GM12865 (cell line): ENCODE data around the gene ICAM4.

Source experiments
- DNase-seq: peaks from one replicate; pipeline ENCODE4 v3.0.0; 2010; ENCODE audit warnings: low read depth
- H3K4me3 ChIP-seq: 2 replicates; pipeline ENCODE4 v1.5.1; 2011; ENCODE audit warnings: mild to moderate bottlenecking, low read depth, low read length, control low read depth
- TF ChIP-seq, protein P1 (sequence below): IDR thresholded peaks from 2 replicates; pipeline ENCODE4 v1.5.1; 2011; ENCODE audit warnings: low read length, control low read depth, low read depth, inconsistent platforms; ENCODE audit not compliant: insufficient read depth; ENCODE audit errors: missing control alignments

ICAM4 gene

DNA sequence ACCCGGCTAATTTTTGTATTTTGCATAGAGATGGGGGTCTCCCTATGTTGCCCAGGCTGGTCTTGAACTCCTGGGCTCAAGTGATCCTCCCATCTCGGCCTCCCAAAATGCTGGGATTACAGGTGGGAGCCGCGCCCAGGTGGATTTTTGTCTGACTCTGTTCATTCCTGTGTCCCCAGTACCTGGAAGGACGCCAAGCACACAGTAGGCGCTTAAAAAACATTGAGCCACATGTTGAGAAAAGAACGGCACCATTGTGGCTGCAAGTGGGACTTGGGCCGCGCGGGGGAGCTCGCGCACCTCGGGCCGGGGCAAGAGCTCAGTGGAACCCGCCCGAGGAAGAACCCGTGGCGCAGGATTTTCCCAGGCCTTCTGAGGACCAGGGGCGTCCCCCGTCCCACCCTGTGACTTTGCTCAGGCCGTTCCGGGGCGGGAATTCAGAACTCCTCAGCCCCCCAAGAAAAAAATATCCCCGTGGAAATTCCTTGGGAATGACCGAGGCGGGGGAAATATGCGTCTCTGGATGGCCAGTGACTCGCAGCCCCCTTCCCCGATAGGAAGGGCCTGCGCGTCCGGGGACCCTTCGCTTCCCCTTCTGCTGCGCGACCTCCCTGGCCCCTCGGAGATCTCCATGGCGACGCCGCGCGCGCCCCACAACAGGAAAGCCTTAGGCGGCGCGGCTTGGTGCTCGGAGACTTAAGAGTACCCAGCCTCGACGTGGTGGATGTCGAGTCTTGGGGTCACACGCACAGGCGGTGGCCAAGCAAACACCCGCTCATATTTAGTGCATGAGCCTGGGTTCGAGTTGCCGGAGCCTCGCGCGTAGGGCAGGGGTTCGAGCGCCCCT, 17.2 kb upstream of the ICAM4 start:
- TF ChIP-seq, protein P1, sequence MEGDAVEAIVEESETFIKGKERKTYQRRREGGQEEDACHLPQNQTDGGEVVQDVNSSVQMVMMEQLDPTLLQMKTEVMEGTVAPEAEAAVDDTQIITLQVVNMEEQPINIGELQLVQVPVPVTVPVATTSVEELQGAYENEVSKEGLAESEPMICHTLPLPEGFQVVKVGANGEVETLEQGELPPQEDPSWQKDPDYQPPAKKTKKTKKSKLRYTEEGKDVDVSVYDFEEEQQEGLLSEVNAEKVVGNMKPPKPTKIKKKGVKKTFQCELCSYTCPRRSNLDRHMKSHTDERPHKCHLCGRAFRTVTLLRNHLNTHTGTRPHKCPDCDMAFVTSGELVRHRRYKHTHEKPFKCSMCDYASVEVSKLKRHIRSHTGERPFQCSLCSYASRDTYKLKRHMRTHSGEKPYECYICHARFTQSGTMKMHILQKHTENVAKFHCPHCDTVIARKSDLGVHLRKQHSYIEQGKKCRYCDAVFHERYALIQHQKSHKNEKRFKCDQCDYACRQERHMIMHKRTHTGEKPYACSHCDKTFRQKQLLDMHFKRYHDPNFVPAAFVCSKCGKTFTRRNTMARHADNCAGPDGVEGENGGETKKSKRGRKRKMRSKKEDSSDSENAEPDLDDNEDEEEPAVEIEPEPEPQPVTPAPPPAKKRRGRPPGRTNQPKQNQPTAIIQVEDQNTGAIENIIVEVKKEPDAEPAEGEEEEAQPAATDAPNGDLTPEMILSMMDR = peak; percentile 92
- peak; percentile 92 for DNase-seq
- peak overlapping the region; percentile 69 for H3K4me3 ChIP-seq

DNA sequence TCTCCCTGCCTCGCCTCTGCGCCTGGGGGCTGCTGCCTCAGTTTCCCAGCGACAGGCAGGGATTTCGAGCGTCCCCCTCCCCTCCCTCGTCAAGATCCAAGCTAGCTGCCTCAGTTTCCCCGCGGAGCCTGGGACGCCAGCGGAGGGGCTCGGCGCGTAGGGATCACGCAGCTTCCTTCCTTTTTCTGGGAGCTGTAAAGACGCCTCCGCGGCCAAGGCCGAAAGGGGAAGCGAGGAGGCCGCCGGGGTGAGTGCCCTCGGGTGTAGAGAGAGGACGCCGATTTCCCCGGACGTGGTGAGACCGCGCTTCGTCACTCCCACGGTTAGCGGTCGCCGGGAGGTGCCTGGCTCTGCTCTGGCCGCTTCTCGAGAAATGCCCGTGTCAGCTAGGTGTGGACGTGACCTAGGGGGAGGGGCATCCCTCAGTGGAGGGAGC, 16.6 kb upstream of the ICAM4 start:
- TF ChIP-seq, protein P1 = no peak
- peak overlapping the region; percentile 69 for H3K4me3 ChIP-seq
- peak; percentile 89 for DNase-seq

DNA sequence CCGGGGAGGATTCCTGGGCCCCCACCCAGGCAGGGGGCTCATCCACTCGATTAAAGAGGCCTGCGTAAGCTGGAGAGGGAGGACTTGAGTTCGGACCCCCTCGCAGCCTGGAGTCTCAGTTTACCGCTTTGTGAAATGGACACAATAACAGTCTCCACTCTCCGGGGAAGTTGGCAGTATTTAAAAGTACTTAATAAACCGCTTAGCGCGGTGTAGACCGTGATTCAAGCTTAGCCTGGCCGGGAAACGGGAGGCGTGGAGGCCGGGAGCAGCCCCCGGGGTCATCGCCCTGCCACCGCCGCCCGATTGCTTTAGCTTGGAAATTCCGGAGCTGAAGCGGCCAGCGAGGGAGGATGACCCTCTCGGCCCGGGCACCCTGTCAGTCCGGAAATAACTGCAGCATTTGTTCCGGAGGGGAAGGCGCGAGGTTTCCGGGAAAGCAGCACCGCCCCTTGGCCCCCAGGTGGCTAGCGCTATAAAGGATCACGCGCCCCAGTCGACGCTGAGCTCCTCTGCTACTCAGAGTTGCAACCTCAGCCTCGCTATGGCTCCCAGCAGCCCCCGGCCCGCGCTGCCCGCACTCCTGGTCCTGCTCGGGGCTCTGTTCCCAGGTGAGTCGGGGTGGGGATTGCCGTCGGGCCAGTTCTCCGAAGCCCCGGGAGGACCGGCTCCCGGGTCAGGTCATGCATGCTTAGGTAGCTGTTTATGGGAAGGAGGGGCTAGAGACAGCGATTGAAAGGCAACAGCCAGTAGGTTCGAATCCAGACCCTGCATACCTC, 15.9 kb upstream of the ICAM4 start, which contains the start of gene ICAM1:
ICAM1 (plus strand) TSS at position 505 of the 779 bp plus-strand sequence; CDS start at position 545, 40 bp downstream.
- TF ChIP-seq, protein P1 = no peak
- peak within 1 kb of the TSS; percentile 69 for H3K4me3 ChIP-seq
- DNase-seq = peak; percentile 95

DNA sequence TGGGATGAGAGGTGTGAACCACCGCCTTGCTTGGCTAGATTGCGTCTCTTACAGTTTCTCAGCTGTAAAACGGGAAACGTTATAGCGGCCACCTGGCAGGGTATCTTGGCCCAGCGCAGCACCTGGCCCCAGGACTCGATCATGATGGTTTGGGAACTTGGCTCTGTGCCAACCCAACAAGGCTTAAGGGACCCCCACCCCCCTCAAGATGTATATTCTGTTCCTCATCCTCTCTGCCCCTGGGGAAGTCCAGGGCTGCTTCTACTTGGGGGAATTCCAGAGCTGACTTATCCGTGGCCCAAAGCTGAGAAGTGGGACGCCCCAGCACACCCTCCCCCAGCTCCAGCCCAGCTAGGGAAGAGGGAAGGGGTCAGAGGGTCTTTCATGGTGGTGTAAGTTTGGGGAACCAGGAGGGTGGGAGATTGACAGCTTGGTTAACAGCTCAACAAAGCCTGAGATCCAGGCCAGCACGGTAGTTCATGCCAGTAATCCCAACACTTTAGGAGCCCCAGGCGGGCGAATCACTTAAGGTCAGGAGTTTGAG, 15.1 kb upstream of the ICAM4 start:
- DNase-seq = peak; percentile 92
- peak overlapping the region; percentile 69 for H3K4me3 ChIP-seq
- TF ChIP-seq, protein P1 = no peak

DNA sequence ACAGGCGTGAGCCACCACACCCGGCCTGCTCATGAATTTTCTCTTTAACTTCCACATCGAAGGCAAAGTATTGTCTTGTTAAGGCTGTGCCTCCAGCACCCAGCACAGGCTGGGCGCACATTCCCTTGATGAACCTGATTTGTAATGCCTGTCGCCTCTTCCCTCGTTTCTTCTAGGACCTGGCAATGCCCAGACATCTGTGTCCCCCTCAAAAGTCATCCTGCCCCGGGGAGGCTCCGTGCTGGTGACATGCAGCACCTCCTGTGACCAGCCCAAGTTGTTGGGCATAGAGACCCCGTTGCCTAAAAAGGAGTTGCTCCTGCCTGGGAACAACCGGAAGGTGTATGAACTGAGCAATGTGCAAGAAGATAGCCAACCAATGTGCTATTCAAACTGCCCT, 12.2 kb upstream of the ICAM4 start:
- peak overlapping the region; percentile 69 for H3K4me3 ChIP-seq
- TF ChIP-seq, protein P1 = no peak
- no peak for DNase-seq

DNA sequence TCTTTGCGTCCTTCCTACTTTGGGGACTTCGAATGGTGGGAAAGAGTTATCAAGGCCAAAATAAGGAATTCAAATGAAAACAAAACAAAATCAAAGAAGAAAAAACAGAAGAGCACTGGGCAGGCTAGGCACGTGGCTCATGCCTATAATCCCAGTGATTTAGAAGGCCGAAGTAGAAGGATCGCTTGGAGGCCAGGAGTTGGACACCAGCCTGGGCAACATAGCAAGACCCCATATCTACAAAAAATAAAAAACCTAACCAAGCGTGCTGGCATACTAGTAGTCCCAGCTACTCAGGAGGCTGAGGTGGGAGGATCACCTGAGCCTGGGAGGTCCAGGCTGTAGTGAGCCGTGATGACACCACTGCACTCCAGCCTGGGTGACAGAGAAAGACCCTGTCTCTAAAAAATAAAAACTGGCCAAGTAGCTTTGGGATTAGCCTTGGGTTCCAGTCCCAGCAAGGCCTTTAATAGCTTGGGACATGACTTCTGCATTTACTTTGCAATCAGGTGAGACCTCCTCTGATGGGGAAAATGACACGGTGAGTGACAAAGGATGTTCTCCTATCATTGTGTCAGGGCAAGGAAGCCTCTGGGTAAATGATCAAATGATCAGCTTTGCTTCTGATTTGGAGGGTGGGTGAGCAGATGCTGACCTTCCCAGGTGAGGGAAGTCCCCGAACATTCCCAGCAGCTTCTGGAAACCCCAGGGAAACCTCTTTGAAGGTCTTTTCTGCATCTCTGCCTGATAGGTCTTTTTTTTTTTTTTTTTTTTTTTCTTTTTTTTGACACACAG, 8.8 kb upstream of the ICAM4 start:
- TF ChIP-seq, protein P1 = no peak
- DNase-seq = no peak
- H3K4me3 ChIP-seq = no peak overlapping the region
